OCI-LY7 (cell line): ENCODE results near the gene RPRD2. TPM values are rescaled to one million over a fixed set of nuclear protein-coding genes. Genes with fewer than 3 reads are reported as not detected.

ENCODE experiments used
- BruUV-seq: library from RNA; stranded (reverse); fragments of 400-500 nt; replicated peaks from 2 replicates; lab custom pipeline; 2021; lab: Mats Ljungman, UMichigan
- CTCF ChIA-PET: fragments of 300-600 bp; sonication (Branson Sonifier 250); formaldehyde crosslinking; loops from one replicate; lab custom pipeline; 2022; ENCODE audit warnings: antibody characterized with exemption; ENCODE audit not compliant: unreplicated experiment; lab: Charles Lee
- POLR2A ChIA-PET: fragments of 300-600 bp; sonication (Branson Sonifier 250); formaldehyde crosslinking; loops from one replicate; lab custom pipeline; 2022; ENCODE audit warnings: antibody characterized with exemption; lab: Charles Lee
- DNase-seq: peaks from one replicate; pipeline ENCODE4 v3.0.0-alpha.2; 2015; ENCODE audit warnings: low spot score
- H2AFZ ChIP-seq: fragments of 200-600 bp; sonication (generic), shearing (Covaris generic); 2 replicates; pipeline ENCODE4 v1.6.1; 2014; ENCODE audit warnings: mild to moderate bottlenecking, antibody characterized with exemption, low read length, moderate library complexity
- H3K27ac ChIP-seq: fragments of 200-600 bp; sonication (generic); 2 replicates; pipeline ENCODE4 v1.5.1; 2014; ENCODE audit warnings: mixed run types, low read depth, mild to moderate bottlenecking, moderate library complexity, low read length, inconsistent platforms; ENCODE audit not compliant: poor library complexity, severe bottlenecking
- H3K36me3 ChIP-seq: fragments of 200-600 bp; sonication (generic); 2 replicates; pipeline ENCODE4 v1.6.1; 2014; ENCODE audit warnings: mild to moderate bottlenecking, antibody characterized with exemption, low read length, moderate library complexity, mixed read lengths; ENCODE audit not compliant: insufficient read depth
- H3K4me1 ChIP-seq: fragments of 200-600 bp; sonication (generic); 2 replicates; pipeline ENCODE4 v1.5.1; 2014; ENCODE audit warnings: mild to moderate bottlenecking, low read length; ENCODE audit not compliant: insufficient read depth, poor library complexity, severe bottlenecking
- H3K4me2 ChIP-seq: fragments of 200-600 bp; sonication (generic); 2 replicates; pipeline ENCODE4 v1.6.1; 2014; ENCODE audit warnings: mild to moderate bottlenecking, low read length
- H3K4me3 ChIP-seq: fragments of 200-600 bp; sonication (generic); 2 replicates; pipeline ENCODE4 v1.5.1; 2014; ENCODE audit warnings: mild to moderate bottlenecking, low read depth, low read length; ENCODE audit not compliant: poor library complexity, severe bottlenecking
- H3K79me2 ChIP-seq: fragments of 200-600 bp; sonication (generic); 2 replicates; pipeline ENCODE4 v1.6.1; 2016; ENCODE audit warnings: low read depth, mild to moderate bottlenecking, low read length, moderate library complexity, mixed read lengths; ENCODE audit not compliant: insufficient read depth
- H3K9me2 ChIP-seq: fragments of 200-600 bp; sonication (generic); 2 replicates; pipeline ENCODE4 v1.6.1; 2016; ENCODE audit warnings: mild to moderate bottlenecking, low read length, mixed read lengths; ENCODE audit not compliant: insufficient read depth
- H3K9me3 ChIP-seq: fragments of 200-600 bp; sonication (generic); 2 replicates; pipeline ENCODE4 v1.6.1; 2014; ENCODE audit warnings: mild to moderate bottlenecking, mixed run types, low read length, mixed read lengths
- H4K20me1 ChIP-seq: fragments of 200-600 bp; sonication (generic); 2 replicates; pipeline ENCODE4 v1.6.1; 2014; ENCODE audit warnings: mild to moderate bottlenecking, antibody characterized with exemption, low read length, moderate library complexity, mixed read lengths; ENCODE audit not compliant: insufficient read depth
- EZH2phosphoT487 ChIP-seq: fragments of 200-600 bp; sonication (generic); IDR thresholded peaks from 2 replicates; pipeline ENCODE4 v1.6.1; 2018; ENCODE audit warnings: low read depth, borderline replicate concordance, mild to moderate bottlenecking, mixed run types, antibody characterized with exemption, low read length, moderate library complexity, mixed read lengths
- intact Hi-C: fragments of 100-400 bp; cut with micrococcal nuclease; formaldehyde crosslinking; loops from one replicate; pipeline ENCODE4 v1.10.0; 2022; ENCODE audit not compliant: unreplicated experiment
- total RNA-seq, 2 experiments: library from RNA; depleted of rRNA in 1 of 2; stranded (reverse); fragments of >200 nt in 1 of 2; shearing (Covaris generic) in 1 of 2; gene quantifications; 2 replicates each; pipeline ENCODE4 v1.2.3, GENCODE V29; 2014 to 2022
- TF ChIP-seq, protein P1 (sequence below): fragments of 200-600 bp; sonication (generic); conservative IDR thresholded peaks from 2 replicates; pipeline ENCODE4 v1.5.1; 2014; ENCODE audit warnings: mild to moderate bottlenecking, antibody characterized with exemption, low read length, moderate library complexity, mixed read lengths

The RPRD2 gene
- total RNA-seq, 2 experiments from 2014 or later, result 17.0 to 39.7 TPM

DNA sequence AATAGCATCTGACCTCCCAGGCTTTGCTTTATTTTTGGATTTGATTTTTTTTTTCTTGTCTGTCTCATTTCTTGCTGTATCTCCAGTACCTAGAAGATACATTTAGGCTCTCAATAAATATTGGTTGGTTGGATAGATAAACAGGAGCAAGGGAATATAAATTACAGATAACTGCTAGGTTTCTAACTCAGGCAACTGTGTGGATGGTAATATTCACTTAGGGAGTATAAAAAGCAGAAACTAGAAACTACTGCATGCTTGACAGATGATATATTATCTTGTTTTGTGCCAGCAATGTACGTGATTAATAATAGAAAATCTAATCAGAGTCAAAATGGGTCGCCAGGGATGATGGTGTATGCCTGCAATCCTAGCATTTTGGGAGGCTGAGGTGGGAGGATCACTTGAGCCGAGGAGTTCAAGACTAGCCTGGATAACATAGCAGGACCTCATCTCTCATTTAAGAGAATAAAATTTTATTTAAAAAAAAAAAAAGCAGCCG is 92.2 kb downstream of the RPRD2 start:
- no peaks in the 10 kb centered on the region for H3K4me1 ChIP-seq
- ChIA-PET POLR2A (no interaction called here), CTCF (no interaction called here)
- H3K9me2 ChIP-seq, result no peaks in the 10 kb centered on the region
- intact Hi-C loops, result no loop called here
- TF ChIP-seq, protein P1, sequence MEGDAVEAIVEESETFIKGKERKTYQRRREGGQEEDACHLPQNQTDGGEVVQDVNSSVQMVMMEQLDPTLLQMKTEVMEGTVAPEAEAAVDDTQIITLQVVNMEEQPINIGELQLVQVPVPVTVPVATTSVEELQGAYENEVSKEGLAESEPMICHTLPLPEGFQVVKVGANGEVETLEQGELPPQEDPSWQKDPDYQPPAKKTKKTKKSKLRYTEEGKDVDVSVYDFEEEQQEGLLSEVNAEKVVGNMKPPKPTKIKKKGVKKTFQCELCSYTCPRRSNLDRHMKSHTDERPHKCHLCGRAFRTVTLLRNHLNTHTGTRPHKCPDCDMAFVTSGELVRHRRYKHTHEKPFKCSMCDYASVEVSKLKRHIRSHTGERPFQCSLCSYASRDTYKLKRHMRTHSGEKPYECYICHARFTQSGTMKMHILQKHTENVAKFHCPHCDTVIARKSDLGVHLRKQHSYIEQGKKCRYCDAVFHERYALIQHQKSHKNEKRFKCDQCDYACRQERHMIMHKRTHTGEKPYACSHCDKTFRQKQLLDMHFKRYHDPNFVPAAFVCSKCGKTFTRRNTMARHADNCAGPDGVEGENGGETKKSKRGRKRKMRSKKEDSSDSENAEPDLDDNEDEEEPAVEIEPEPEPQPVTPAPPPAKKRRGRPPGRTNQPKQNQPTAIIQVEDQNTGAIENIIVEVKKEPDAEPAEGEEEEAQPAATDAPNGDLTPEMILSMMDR, result no peak
- no peak for TF ChIP-seq EZH2phosphoT487
- peaks cover 76% of the 10 kb centered on the region for H3K36me3 ChIP-seq
- H3K9me3 ChIP-seq, result no peaks in the 10 kb centered on the region
- no peaks in the 10 kb centered on the region; the same call in 1 of the 2 replicates for H4K20me1 ChIP-seq
- no peaks in the 10 kb centered on the region for H3K79me2 ChIP-seq
- BruUV-seq, result no TSS peak
- H2AFZ ChIP-seq, result no peak overlapping the region
- no peak overlapping the region for H3K4me3 ChIP-seq
- DNase-seq, result no peak
- H3K27ac ChIP-seq, result no peak overlapping the region
- H3K4me2 ChIP-seq, result no peak overlapping the region

DNA sequence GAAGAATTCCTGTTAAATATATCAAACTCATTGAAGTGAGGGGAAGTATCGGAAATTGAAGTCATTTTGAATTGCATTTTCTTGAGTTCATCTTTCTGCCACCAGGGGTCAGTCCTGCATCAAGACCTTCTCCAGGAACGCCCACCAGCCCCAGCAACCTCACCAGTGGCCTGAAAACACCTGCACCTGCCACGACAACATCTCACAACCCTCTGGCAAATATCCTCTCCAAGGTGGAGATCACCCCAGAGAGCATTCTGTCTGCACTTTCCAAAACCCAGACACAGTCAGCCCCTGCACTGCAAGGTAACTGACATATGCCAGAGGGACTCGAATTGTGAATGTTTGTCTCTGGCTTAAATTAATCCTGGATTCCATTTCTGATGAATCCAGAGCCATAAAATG is 100.5 kb downstream of the RPRD2 start:
- intact Hi-C loops, result loop anchor here (1.0 to 10.0 kb wide), 5 partner anchors 52 to 510 kb away; partner anchors contain the start of gene CERS2
- peak; percentile 80 for DNase-seq
- peaks cover 72% of the 10 kb centered on the region for H3K36me3 ChIP-seq
- H3K4me1 ChIP-seq, result no peaks in the 10 kb centered on the region
- H3K9me2 ChIP-seq, result no peaks in the 10 kb centered on the region
- ChIA-PET POLR2A (no interaction called here), CTCF (no interaction called here)
- H4K20me1 ChIP-seq, result no peaks in the 10 kb centered on the region
- BruUV-seq, result no TSS peak
- no peak overlapping the region for H2AFZ ChIP-seq
- TF ChIP-seq EZH2phosphoT487, result no peak
- TF ChIP-seq, protein P1, result peak; percentile 84
- no peaks in the 10 kb centered on the region for H3K79me2 ChIP-seq
- no peak overlapping the region for H3K4me3 ChIP-seq
- H3K4me2 ChIP-seq, result no peak overlapping the region
- no peaks in the 10 kb centered on the region for H3K9me3 ChIP-seq
- H3K27ac ChIP-seq, result no peak overlapping the region

- no peaks in the 10 kb centered on the region for H4K20me1 ChIP-seq
- no peak overlapping the region for H2AFZ ChIP-seq
- no peaks in the 10 kb centered on the region for H3K9me2 ChIP-seq
- TF ChIP-seq, protein P1, result no peak
- no peak for TF ChIP-seq EZH2phosphoT487
- H3K36me3 ChIP-seq, result peaks cover 73% of the 10 kb centered on the region
- H3K27ac ChIP-seq, result no peak overlapping the region
- CTCF ChIA-PET, result no interaction called here
- H3K4me1 ChIP-seq, result no peaks in the 10 kb centered on the region
- no peaks in the 10 kb centered on the region for H3K79me2 ChIP-seq
- DNase-seq, result no peak
- no TSS peak for BruUV-seq
- no peak overlapping the region for H3K4me2 ChIP-seq
- no peak overlapping the region for H3K4me3 ChIP-seq
- H3K9me3 ChIP-seq, result no peaks in the 10 kb centered on the region
- POLR2A ChIA-PET, result no interaction called here
- intact Hi-C loops, result loop anchor here (10.0 kb wide), 1 partner anchor 508 kb away; the partner anchor contains the start of gene CERS2
Observed at GRCh38 chr1:150466964-150467363, 103.0 kb downstream of the RPRD2 start.
